ENCODE results near the gene CPOX.

Gene CPOX

DNA sequence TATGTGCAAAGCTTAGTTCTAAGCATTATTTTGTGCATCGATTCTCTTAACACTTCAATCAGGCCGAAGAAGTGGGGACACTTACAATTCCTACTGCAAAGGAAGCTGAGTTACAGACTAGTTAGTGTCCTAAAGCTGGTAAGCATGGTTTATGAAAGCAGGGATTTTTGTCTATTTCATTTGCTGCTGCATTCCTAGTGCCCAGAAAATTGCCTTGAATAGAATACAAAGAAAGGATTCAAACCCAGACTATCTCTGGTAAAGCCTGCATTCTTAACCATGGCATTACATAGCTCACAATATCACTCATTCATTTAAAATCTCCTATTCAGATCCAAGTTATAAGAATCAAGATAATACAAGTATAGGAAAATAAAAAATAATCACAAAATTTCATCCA lies 24.4 kb upstream of the CPOX start:
- in situ Hi-C loops (cut with MboI; ENCODE audit: low pct_unique_long_range_greater_than_20kb, low sequenced_read_pairs, unreplicated experiment): loop anchor here (25.0 kb wide), 1 partner anchor 369 kb away; no protein-coding TSS in a partner anchor
- TF ChIP-seq, protein P1, sequence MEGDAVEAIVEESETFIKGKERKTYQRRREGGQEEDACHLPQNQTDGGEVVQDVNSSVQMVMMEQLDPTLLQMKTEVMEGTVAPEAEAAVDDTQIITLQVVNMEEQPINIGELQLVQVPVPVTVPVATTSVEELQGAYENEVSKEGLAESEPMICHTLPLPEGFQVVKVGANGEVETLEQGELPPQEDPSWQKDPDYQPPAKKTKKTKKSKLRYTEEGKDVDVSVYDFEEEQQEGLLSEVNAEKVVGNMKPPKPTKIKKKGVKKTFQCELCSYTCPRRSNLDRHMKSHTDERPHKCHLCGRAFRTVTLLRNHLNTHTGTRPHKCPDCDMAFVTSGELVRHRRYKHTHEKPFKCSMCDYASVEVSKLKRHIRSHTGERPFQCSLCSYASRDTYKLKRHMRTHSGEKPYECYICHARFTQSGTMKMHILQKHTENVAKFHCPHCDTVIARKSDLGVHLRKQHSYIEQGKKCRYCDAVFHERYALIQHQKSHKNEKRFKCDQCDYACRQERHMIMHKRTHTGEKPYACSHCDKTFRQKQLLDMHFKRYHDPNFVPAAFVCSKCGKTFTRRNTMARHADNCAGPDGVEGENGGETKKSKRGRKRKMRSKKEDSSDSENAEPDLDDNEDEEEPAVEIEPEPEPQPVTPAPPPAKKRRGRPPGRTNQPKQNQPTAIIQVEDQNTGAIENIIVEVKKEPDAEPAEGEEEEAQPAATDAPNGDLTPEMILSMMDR (IDR thresholded peaks at IDR 0.05; ENCODE audit: extremely low read depth, insufficient read depth, missing control alignments): no peak
- DNase-seq (ENCODE audit: low spot score): no peak

DNA sequence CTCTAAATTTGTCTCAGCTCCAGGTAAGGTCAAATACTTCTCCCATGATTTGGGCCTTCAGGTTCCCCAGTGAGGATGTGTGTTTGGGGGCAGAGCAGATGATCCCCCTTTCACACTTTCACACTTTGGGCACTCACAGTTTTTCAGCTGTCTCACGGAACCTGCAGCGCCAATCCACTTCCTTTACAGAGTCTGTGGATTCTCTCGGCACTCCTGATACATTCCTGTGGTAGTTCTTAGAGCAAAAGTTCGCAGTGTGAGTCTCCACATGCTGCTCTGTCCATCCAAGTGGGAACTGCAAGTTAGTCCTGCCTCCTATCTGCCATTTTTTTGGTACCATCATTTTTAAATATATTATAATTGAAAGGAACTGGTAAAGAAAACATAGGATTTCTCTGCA lies 20.2 kb upstream of the CPOX start:
- TF ChIP-seq, protein P1 (IDR thresholded peaks at IDR 0.05; ENCODE audit: extremely low read depth, insufficient read depth, missing control alignments): no peak
- no peak for DNase-seq (ENCODE audit: low spot score)
- in situ Hi-C loops (cut with MboI; ENCODE audit: low pct_unique_long_range_greater_than_20kb, low sequenced_read_pairs, unreplicated experiment): loop anchor here (25.0 kb wide), 1 partner anchor 374 kb away; no protein-coding TSS in a partner anchor

DNA sequence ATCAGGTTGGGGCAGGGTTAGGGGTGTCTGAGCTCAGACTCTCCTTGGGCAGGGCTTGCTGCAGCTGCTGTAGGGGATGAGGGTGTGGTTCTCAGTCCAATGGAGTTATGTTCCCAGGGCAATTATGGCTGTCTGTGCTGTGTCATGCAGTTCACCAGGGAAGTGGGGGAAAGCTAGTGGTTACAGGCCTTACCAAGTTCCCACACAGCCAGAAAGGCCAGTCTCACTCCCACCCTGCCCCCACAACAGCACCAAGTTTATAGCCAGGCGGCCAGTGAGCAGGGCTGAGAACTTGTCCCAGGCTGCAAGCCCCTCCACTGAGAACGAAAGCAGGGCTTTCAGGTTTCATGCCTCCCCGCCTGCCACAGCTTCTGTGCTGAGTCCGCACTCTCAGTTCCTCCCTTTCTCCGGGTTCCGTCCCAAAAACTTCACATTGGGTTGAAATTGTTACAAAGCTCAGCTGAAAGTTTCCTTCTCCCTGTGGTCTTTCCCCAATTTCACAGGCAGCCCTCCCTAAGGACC lies 19.6 kb upstream of the CPOX start:
- TF ChIP-seq, protein P1 (IDR thresholded peaks at IDR 0.05; ENCODE audit: extremely low read depth, insufficient read depth, missing control alignments): no peak
- no peak for DNase-seq (ENCODE audit: low spot score)
- in situ Hi-C loops (cut with MboI; ENCODE audit: low pct_unique_long_range_greater_than_20kb, low sequenced_read_pairs, unreplicated experiment): loop anchor here (25.0 kb wide), 1 partner anchor 374 kb away; no protein-coding TSS in a partner anchor

DNA sequence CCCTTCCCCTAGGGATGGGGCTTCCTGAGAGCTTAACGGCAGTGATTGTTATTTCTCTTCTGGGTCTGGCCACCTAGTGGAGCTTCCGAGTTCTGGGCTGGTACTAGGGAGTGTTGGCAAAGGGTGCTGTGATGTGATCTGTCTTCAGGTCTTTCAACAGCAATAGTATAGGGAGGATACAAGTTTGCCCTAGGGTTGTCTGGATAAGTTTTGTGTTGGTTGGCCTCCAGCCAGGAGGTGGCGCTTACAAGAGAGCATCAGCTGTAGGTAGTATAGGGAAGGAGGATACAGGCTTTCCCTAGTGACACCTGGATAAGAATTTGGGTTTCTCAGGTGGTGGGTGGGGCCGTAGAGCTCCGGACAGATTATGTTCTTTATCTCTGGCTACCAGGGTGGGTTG lies 19.2 kb upstream of the CPOX start:
- DNase-seq (ENCODE audit: low spot score): no peak
- in situ Hi-C loops (cut with MboI; ENCODE audit: low pct_unique_long_range_greater_than_20kb, low sequenced_read_pairs, unreplicated experiment): loop anchor here (25.0 kb wide), 1 partner anchor 375 kb away; no protein-coding TSS in a partner anchor
- TF ChIP-seq, protein P1 (IDR thresholded peaks at IDR 0.05; ENCODE audit: extremely low read depth, insufficient read depth, missing control alignments): peak; percentile 34

DNA sequence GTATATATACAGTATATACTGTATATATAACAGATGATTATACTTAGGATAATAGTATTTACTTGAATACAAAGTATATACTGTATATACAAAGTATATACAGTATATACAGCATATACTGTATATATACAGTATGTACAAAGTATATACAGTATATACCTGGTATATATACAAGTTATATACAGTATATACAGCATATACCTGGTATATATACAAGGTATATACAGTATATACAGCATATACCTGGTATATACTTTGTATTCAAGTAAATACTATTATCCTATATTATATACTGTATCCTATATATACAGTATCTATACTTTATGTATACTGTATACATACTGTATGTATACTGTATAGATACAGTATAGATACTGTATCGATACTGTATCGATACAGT lies 14.6 kb upstream of the CPOX start:
- DNase-seq (ENCODE audit: low spot score): no peak
- in situ Hi-C loops (cut with MboI; ENCODE audit: low pct_unique_long_range_greater_than_20kb, low sequenced_read_pairs, unreplicated experiment): loop anchor here (25.0 kb wide), 1 partner anchor 379 kb away; no protein-coding TSS in a partner anchor
- TF ChIP-seq, protein P1 (IDR thresholded peaks at IDR 0.05; ENCODE audit: extremely low read depth, insufficient read depth, missing control alignments): no peak

DNA sequence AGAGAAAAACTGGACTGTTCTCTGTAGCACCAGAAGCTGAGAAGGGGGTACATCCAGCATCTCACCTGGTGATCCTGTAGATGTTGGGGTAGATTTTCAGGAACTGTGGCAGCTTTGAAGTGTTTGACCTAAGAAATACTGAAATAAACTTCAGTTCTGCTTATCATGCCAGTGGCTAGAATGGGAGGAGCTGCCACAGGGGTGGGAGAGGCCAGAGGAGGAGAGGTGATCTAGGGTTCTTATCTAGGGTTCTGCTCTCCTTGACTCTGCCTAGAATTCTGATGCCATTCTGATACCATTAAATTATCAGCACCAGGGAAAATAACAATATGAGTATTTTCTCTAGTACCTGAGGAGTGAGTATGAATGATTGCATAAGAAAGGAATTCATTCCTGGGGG lies 10.2 kb upstream of the CPOX start:
- TF ChIP-seq, protein P1 (IDR thresholded peaks at IDR 0.05; ENCODE audit: extremely low read depth, insufficient read depth, missing control alignments): no peak
- in situ Hi-C loops (cut with MboI; ENCODE audit: low pct_unique_long_range_greater_than_20kb, low sequenced_read_pairs, unreplicated experiment): loop anchor here (5.0 to 25.0 kb wide), 2 partner anchors 214 to 384 kb away; no protein-coding TSS in a partner anchor
- DNase-seq (ENCODE audit: low spot score): no peak

Data from GM13977 (cell line).